ENCODE data around the gene CYP3A5.

Gene CYP3A5

DNA sequence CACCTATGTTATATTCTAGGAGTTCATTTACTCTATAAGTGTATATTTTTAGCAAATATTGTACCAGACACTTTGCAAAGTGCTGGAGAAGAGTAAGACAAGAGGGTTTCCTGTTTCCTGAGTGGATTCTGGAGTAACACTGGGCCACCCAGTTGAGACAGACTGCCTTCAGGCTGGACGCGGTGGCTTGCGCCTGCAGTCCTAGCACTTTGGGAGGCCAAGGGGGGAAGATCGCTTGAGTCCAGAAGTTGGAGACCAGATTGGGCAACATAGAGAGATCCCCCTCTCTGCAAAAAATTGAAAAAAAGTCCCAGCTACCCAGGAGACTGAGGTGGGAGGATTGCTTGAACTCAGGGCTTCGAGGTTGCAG lies 63.8 kb downstream of the CYP3A5 start:
- no peak for DNase-seq (ENCODE audit: low read depth)

DNA sequence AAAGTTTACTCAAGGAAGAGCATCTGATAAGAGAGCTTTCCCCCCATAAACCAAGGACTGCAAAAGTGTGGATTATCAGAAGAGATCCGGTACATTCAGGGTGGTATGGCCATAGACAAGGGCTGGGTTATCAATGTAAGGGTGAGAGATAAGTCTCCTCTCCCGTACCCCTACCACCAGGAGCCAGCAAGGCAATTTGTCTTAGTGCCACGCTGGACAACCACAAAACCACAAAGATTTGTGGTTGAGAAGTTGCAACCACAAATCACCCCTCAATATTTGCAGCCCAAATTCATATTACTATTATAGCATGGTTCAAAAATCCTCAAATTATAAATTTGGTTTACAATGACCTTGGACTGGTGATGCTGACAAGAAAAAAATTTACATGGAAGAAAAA lies 65.3 kb downstream of the CYP3A5 start:
- DNase-seq (ENCODE audit: low read depth): no peak

DNA sequence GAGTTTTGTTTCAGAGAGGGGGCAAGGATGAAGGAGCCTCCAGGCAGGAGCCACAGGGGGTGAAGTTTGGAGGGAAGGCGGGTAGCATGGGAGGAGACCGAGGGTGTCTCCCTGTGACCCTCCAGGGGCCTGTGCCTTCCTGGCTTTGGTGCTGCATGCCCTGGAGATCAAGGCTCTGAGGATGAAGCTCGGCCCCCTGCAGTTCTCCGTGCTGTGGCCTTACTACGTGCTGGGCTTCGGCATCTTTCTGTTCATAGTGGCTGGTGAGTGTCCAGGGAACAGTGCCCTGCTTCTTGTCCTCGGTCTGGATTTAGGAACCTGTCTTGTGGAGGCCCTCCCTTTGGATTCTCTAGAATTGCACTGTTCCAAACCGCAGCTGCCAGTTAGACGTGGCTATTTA lies 72.2 kb downstream of the CYP3A5 start:
- DNase-seq (ENCODE audit: low read depth): no peak

DNA sequence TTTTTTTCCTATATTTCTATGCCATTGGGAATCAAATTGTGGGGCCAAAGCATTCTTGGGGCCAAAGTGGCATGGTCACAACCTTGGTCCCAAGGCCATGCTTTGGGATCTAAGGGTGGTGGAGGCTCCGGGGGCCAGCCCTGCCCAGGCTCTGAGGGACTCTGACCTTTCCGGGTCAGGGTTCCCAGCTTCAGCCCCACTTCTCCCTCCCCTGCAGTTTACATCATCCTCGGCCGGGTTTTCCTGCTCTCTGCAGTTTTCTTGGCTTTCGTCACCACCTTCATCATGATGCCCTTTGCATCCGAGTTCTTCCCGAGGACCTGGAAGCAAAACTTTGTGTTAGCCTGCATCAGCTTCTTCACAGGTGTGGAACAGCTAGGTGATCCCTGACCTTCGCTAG lies 73.3 kb downstream of the CYP3A5 start:
- DNase-seq (ENCODE audit: low read depth): no peak

DNA sequence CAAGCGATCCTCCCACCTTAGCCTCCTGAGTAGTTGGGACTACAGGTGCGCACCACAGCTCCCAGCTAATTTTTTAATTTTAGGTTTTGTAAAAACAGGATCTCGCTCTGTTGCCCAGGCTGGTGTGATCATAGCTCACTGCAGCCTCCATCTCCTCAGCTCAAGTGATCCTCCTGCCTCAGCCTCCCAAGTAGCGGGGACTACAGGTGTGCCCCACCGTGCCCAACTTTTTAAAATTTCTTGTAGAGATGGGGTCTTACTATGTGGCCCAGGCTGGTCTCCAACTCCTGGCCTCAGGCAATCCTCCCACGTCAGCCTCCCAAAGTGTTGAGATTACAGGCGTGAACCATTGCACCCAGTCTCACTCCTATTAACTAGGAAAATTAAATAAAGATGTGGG lies 74.3 kb downstream of the CYP3A5 start:
- DNase-seq (ENCODE audit: low read depth): no peak

DNA sequence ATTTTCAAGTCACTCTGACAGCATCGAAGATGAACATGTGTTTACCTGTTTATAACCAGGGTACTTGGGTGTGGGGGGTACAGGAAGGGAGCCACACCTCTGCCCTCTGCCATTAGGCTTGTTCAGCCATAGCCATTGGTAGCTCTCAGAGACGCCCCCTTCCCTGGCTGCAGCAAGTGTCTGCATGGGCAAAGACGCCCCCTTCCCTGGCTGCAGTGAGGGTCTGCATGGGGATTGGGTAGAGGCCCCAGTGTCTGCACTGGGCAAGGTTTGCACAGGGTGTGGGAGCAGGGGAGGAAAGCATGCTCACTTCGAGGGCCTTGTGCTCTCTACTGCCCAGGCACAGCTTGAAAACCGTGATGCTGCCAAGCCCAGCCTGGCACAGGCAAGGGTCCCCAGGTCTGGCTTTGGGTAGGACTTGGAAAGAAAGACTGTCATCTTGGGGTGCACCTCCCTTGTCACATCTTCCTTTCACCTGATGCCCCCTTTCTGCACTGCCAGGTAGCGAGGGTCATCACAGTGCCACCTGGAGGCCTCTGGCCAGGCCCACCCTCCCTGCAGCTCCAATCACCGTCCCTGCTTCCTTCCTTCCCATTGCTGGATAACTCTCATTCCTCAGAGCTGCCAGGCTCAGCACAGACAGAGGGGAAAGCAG lies 78.0 kb downstream of the CYP3A5 start:
- no peak for DNase-seq (ENCODE audit: low read depth)

DNA sequence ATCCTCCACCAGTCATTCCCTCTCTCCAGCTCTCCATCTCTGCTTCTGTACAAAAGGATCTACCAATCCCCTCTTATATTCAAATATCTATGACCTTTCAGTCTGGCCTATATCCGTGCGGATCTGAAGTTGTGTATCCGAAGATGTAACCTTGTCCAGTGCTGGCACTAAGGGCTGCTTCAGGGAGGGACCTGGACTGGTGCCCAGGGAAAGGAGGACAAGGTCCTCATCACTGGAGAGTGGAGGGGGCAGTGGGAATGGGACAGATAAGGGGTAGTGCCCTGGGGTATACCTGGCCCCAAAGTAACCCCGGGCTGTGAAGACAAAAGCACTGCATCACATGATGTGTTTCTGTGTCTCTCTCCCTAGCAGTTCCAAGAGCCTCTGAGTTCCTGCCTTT lies 80.0 kb downstream of the CYP3A5 start:
- DNase-seq (ENCODE audit: low read depth): no peak
